Activated CD4-positive, alpha-beta T cell treated with anti-CD3 and anti-CD28 coated beads, Interleukin-10, Interleukin-2, amounts not matched to agents 100 ng/mL and 50 ng/mL, durations not matched to agents 16 hours and 8 hours (primary cell): ENCODE results near the gene CLCN3.
"Not testable (repeated sequence)": the region's sequence is repeated elsewhere in the genome, so short reads cannot be mapped to it uniquely, and the experiment has no call there.

Experiments
- DNase-seq: peaks from one replicate; pipeline ENCODE4 v3.0.0-alpha.2; 2020

CLCN3 gene

DNA sequence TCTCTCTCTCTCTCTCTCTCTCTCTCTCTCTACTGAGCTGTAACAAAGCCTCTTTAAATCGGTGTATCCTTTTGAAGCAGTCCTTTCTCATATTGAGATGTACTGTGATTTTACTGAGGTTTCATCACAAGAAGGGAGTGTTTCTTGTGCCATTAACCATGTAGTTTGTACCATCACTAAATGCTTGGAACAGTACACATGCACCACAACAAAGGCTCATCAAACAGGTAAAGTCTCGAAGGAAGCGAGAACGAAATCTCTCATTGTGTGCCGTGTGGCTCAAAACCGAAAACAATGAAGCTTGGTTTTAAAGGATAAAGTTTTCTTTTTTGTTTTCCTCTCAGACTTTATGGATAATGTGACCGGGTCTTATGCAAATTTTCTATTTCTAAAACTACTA lies 100.2 kb downstream of the CLCN3 start:
- no peak for DNase-seq

DNA sequence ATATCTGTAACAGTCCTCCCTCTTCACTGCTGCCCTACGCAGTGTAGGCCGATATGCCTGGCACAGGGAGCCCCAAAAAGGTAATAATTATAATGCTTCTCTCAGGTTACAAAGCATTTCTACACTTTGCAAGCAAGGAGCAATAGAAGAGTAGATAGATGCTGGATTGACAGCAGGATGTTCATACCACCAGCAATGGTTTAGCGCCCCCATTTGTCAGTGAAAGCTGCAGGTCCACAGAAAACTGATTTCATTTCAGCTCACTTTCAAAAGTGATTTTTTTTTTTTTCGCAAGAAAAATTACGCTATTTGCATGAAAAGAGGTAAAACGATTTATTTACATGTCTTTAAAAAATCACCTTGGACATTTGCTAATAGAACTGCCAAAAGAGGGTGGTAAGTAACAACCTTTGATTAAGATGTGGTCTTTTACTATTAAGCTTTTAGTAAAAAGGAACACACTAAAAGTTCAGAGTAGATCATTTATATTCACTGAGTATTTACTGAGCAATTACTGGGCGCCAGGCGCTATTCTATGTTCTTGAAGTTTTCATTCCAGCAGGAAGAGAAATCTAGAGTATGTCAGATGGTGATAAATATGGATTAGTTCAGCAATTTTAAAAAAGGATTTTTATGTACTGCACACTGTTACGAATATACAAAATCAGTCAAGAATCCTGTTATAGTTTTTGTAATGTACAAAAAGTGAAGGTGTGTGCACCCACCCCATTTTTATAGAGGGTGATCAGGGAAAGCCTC lies 103.0 kb downstream of the CLCN3 start:
- DNase-seq, result peak; percentile 7

DNA sequence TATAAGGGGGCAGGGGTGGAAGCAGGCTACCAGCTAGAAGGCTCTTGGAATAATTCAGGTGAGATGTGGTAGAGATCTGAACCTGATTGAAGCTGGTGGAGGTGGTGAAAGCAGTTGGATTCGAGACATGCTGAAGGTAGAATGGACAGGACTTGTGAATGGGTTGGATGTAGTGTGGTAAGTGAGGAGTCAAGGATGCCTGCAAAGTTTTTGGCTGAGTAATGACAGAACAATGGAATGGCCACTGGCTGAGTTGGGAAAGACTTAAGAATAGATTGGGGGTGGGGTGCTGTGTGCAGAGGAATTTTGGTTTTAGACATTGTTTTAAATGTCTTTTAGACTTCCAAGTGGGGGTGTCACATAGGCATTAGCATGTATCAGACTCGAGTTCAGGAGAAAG lies 103.9 kb downstream of the CLCN3 start:
- no peak for DNase-seq

DNA sequence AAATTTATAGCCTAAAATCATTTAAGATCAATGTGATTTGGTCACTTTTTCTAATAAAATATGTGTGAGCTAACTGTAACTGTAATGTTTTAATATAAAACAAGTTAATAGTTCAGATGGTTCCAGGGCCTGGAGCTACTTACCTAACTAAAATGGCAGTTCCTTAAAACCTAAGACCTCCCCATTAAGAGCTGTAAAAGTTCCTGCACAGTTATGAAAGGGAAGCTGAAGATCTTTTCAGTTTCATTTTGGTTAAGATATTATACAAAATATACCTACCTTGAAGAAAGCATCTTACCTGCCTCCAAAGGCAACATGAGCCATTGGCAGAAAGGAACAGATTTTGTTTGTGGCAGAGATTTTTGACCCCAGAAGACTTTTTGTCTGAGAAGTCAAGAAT lies 107.2 kb downstream of the CLCN3 start:
- no peak for DNase-seq

DNA sequence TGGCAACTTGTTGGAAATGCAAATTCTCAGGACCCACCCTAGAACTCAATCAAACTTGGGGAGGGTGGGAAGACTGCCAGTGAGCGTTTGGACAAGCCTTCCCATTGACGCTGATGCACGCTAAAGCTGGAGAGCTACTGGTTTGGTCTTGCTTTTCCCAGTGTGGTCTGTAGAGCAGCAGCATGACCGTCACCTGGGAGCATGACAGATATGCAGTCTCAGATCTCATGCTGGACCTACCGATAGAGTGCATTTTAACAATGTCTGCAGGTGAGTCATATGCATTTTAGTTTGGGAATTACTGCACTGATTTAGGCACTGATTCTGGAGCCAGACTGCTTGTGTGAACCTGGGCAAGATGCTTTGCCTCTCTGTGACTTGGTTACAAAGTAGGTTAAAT lies 110.2 kb downstream of the CLCN3 start:
- DNase-seq, result no peak

DNA sequence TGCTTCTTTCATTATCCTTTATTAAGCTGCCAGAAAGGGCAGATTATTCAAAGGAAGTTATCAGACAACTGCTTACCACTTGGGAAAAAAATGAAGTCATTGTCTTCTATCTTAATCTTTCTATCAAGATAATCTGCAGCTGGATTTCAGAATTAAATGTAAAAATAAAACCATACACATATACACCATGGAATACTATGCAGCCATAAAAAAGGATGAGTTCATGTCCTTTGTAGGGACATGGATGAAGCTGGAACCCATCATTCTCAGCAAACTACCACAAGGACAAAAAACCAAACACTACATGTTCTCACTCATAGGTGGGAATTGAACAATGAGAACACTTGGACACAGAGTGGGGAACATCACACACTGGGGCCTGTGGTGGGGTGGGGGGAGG lies 118.2 kb downstream of the CLCN3 start:
- DNase-seq, result not testable (repeated sequence)

DNA sequence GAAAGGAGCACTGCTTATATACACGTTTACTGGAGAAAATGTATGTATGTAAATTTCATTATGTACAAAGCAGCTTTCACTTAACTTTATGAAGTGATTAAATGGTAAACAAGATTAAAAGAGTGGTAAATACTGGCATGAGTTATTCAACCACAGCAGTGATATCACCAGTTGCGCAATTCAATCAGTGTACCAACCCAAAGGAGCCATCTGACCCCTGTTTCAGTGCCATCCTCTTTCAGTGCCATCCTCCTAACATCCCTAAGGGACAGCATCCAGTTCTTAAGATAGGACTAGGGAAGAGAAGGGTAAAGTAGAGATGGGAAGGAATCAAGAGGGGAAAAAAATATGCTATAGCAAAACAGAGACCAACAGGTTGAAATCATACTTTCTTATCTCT lies 121.2 kb downstream of the CLCN3 start:
- no peak for DNase-seq

DNA sequence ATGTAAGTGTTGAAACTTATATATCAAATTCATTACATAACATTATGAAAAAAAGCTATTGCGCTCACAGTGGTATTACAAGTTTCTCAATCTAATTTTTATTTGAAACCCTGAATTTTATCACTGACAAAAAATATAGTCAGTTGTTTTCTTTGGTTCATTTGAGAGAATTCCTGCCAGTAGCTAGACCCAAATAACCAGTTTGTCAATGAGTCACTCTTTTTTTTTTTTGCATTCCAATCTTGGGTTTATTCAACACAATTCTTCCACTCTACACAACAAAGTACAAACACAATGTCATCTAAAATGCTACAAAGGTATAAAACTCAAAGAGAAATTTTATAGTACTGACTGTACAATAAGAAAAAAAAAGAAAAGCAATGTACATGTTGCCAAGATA lies 124.2 kb downstream of the CLCN3 start:
- DNase-seq, result no peak

DNA sequence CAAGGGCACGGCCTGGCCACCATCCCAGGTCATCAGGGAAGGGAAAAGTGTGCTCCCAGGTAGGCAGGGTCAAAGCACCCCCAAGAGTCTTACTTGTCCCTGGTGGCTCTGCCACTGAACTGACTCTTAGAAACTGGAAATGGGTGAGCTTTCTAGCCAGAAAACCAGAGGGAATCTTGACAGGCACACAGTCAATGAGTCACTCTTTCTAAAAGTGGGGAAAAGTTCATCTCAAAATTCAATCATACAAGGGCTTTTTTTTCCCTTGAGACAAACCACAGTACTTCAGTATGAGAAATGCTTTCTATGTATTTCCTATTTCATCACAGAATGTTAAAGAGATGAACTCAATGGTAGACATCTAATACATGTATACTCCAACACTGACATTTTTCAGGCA lies 124.9 kb downstream of the CLCN3 start:
- no peak for DNase-seq

DNA sequence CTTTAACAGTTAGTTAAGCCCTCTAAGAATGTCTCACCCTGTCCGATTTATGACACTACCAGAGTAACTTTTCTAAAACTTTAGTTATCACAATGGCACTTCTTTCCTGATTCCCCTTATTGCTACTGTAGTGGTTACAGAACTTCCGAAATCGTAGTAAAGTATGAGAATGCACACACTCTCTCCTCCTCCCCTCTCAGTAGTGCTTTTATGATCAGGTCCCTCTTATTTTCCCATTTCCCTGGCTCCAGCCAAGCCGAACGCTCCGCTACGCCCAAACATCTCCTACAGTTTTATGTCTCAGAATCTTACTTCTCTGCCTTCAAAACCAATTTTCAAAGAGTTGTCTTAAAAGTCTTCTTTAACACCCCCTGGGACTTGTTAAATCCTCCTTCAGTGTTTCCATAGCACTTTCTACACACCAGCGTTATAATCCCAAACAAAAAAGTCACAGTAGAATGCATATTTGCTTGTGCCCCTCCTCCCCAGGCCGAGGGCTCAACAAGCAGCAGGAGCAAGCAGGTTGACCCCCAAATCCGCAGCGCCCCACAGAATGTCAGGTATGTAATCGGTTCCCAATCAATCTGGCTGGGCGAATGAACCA lies 136.7 kb downstream of the CLCN3 start:
- DNase-seq, result peak; percentile 40

DNA sequence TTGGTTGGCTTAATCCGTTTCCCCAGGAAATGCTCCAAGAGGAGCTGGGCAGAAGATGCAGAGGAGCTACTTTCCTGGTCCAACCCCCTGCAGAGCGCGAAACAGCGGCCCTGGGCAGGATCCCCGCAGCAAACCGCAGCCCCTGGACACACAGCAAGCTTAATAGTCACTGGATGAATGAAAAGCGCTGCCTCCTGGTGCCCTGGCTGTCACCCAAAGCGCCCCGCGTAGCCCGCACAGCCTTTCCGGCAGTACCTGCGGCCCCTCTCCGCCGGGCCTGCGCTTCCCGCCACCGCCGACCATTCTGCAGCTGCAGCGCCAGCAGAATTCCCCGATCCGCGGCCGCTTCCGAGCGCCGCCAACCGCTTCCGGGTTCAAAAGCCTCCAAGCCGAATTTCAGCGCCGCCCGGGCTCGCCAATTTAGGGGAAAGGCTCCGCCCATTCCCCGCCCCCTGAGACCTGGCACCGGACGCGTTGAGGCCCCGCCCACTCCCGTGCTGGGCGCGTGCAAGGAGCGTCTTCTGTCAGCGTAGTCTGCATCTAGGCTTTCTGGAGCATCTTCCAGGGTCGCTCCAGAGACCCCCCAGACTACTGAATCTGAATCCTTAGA lies 137.3 kb downstream of the CLCN3 start, which contains the start of gene HPF1:
HPF1 (minus strand) TSS at position 370 of the 610 bp plus-strand sequence; CDS start at position 303, 67 bp downstream.
- DNase-seq, result peak; percentile 96

DNA sequence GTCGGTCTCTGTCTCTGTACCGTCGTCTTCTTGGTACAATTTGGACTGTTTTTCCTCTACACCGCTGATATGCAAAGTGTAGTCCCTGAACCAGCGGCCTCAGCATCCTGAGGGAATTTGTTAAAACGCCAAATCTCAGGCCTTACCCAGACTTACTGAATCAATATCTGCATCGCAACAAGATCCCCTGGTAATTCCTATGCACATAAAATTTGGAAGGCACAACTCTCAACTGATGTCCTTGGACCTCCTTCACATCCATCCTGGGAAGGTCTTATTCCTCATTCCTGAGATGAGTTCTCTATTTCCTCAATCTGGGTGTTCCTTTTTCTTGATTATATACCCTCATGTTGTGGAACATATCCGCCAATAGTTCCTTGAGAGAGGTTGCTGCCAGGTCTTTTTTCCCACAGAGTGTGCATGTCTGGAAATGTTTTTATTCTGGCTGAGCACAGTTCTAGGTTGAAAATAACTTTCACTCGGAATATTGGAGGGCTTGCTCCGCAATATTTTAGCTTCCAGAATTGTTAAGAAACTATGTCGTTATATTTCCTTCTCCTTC lies 138.1 kb downstream of the CLCN3 start:
- DNase-seq, result no peak

DNA sequence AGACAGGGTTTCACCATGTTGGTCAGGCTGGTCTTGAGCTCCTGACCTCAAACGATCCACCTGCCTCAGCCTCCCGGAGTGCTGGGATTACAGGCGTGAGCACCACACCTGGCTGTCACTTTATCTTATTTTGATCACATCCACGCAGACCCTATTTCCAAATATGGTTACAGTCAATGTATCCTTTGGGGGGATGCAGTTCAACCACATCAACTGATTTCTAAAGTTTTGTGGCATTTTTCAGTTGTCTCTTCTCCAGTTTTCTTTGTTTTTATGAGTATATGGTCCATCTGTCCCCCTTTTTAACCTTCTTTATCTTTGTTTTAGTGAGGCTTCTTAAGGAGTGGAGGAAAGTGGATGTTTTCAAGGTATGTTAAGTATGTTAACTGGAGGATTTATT lies 141.5 kb downstream of the CLCN3 start:
- no peak for DNase-seq

DNA sequence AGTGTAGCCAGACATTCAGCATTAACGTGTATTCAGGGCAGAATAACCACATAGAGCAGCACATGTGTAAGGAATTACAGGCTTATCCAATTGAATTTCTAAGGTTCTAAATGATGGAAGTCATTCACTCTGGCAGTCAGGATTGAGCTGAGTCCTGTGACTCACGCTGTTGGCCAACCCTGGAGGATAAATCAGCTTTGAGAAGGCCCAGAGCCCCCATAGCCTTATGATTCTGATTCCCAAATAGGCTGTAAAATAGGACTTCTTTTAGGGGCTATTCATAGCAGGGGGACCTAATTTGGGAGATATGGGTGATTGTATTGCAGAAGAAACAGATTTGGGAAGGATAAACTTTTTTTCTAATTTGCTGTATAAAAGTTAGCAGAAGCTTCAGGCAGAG lies 145.5 kb downstream of the CLCN3 start:
- no peak for DNase-seq

DNA sequence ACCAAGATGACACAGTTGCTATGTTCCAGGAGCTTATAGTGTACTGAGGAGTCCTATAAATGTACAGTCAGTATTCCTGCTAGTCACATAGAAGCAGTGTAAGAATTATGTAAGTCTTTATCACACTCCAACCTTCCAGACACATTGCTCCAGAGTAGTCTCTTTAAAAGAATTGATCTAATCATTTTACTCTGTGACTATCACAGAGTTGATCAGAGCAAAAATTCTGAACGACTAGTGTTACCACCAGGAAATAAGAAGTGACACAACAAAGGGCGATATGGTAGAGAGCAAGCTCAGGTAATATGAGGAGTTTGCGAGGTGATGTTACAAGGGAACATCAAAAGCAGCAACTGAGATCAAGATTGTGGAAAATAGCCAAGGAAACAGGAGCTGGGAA lies 146.4 kb downstream of the CLCN3 start:
- DNase-seq, result no peak

DNA sequence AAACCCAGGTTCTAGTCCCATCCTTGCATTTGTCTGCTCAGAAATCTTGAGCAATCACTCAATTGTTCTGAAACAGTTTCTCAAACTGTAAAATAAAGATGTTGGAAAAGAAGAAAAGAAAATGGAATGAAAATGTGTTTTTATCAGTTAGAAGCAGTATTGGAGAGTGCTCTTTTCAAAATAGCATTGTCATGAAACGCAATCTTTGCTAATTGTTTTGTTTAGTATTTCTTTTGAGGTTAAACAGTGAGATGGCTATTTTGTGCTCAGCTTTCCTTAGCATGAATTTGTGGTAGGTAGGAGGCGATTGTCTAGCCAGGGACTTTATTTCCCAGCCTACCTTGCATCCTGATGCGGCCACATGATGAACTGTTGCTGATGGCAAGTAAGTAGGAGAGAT lies 148.0 kb downstream of the CLCN3 start:
- no peak for DNase-seq

DNA sequence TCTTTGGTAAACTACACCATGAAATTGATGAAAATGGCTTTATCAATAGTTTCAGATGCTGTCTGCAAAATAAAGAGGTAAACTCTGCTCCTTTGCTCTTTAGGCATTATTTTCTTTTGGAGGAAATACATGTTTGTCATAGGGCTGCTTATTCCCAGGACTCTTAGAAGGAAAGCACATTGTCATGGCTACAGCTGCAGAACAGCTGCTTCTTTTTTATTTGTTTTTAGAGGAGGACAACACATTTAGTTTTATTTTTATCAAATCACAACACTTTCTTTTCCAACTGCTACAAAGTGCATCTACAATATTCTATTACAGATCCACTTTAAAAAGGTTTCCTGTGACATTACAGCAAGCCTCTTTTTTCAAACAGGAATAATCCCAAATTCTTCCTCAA lies 150.0 kb downstream of the CLCN3 start:
- no peak for DNase-seq

DNA sequence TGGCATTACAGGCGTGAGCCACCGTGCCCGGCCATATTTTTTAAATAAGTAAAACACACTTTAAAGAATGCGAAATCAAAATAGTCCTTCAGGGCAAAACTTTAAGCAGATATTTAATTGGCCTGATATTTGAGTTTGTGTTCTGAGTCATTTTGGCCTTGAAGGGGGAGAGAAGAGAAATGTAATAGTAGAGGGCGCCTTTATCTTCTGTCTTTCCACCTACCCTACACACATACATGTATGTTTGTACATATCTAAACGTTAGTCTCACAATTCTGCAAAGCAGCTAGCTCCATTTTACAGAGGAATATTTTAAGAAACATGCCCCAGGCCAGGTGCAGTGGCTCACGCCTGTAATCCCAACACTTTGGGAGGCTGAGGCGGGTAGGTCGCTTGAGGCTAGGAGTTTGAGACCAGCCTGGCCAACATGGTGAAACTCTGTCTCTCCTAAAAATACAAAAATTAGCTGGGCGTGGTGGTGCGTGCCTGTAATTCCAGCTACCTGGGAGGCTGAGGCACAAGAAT lies 151.2 kb downstream of the CLCN3 start:
- DNase-seq, result not testable (repeated sequence)
